ENCODE data around the gene NEU1. TPM values are rescaled to one million over a fixed set of nuclear protein-coding genes. Genes with fewer than 3 reads are reported as not detected.
"Not testable (repeated sequence)": the region's sequence is repeated elsewhere in the genome, so short reads cannot be mapped to it uniquely, and the experiment has no call there.

NEU1 gene
- total RNA-seq, 1 donor, result 19.4 TPM

- no peaks in the 10 kb centered on the region for H3K9me3 ChIP-seq (ENCODE audit: low read depth, low read length)
These were observed 15.2 kb downstream of the NEU1 start for GRCh38 chr6:31847276-31847978.

GRCh38 chr6:31844507-31844906 is 18.1 kb downstream of the NEU1 start:
- Histone ChIP-seq H3K27me3 (ENCODE audit: insufficient read depth, low read length) (no peaks in the 10 kb centered on the region), H3K4me1 (ENCODE audit: insufficient read depth, low read length) (no peaks in the 10 kb centered on the region), H3K4me3 (ENCODE audit: low read length) (no peak overlapping the region), H3K9me3 (ENCODE audit: low read depth, low read length) (no peaks in the 10 kb centered on the region)

More at GRCh38 chr6:31847276-31847978, 15.2 kb downstream of the NEU1 start:
- H3K4me1 ChIP-seq (ENCODE audit: insufficient read depth, low read length), result no peaks in the 10 kb centered on the region
- H3K27me3 ChIP-seq (ENCODE audit: insufficient read depth, low read length), result no peaks in the 10 kb centered on the region
- no peak overlapping the region for H3K4me3 ChIP-seq (ENCODE audit: low read length)

- no peaks in the 10 kb centered on the region for H3K27me3 ChIP-seq (ENCODE audit: insufficient read depth, low read length)
- no peak overlapping the region for H3K4me3 ChIP-seq (ENCODE audit: low read length)
- H3K4me1 ChIP-seq (ENCODE audit: insufficient read depth, low read length), result peaks cover 20% of the 10 kb centered on the region
- H3K9me3 ChIP-seq (ENCODE audit: low read depth, low read length), result no peaks in the 10 kb centered on the region
These were observed 20.6 kb downstream of the NEU1 start for GRCh38 chr6:31842053-31842452.

GRCh38 chr6:31839779-31840126 is 22.9 kb downstream of the NEU1 start:
- H3K27me3 ChIP-seq (ENCODE audit: insufficient read depth, low read length); H3K9me3 ChIP-seq (ENCODE audit: low read depth, low read length): not testable (repeated sequence)

GRCh38 chr6:31838968-31839367 is 23.7 kb downstream of the NEU1 start:
- H3K9me3 ChIP-seq (ENCODE audit: low read depth, low read length), result no peaks in the 10 kb centered on the region
- H3K4me1 ChIP-seq (ENCODE audit: insufficient read depth, low read length), result peaks cover 43% of the 10 kb centered on the region
- no peak overlapping the region for H3K4me3 ChIP-seq (ENCODE audit: low read length)
- no peaks in the 10 kb centered on the region for H3K27me3 ChIP-seq (ENCODE audit: insufficient read depth, low read length)

More at GRCh38 chr6:31839779-31840126, 22.9 kb downstream of the NEU1 start:
- peaks cover 39% of the 10 kb centered on the region for H3K4me1 ChIP-seq (ENCODE audit: insufficient read depth, low read length)
- H3K4me3 ChIP-seq (ENCODE audit: low read length), result not testable (repeated sequence)

GRCh38 chr6:31838114-31838553 is 24.5 kb downstream of the NEU1 start:
- H3K4me3 ChIP-seq (ENCODE audit: low read length); H3K27me3 ChIP-seq (ENCODE audit: insufficient read depth, low read length); H3K9me3 ChIP-seq (ENCODE audit: low read depth, low read length): not testable (repeated sequence)
- peaks cover 51% of the 10 kb centered on the region for H3K4me1 ChIP-seq (ENCODE audit: insufficient read depth, low read length)

GRCh38 chr6:31837369-31838113 is 25.1 kb downstream of the NEU1 start:
- no peaks in the 10 kb centered on the region for H3K9me3 ChIP-seq (ENCODE audit: low read depth, low read length)
- H3K4me3 ChIP-seq (ENCODE audit: low read length), result no peak overlapping the region
- H3K4me1 ChIP-seq (ENCODE audit: insufficient read depth, low read length), result peaks cover 57% of the 10 kb centered on the region
- no peaks in the 10 kb centered on the region for H3K27me3 ChIP-seq (ENCODE audit: insufficient read depth, low read length)

GRCh38 chr6:31836474-31837368 is 25.9 kb downstream of the NEU1 start:
- Histone ChIP-seq H3K4me1 (ENCODE audit: insufficient read depth, low read length) (peaks cover 63% of the 10 kb centered on the region), H3K27me3 (ENCODE audit: insufficient read depth, low read length) (no peaks in the 10 kb centered on the region), H3K4me3 (ENCODE audit: low read length) (peak overlapping the region; percentile 96)

GRCh38 chr6:31836047-31836473 is 26.6 kb downstream of the NEU1 start:
- H3K27me3 ChIP-seq (ENCODE audit: insufficient read depth, low read length), result no peaks in the 10 kb centered on the region
- H3K9me3 ChIP-seq (ENCODE audit: low read depth, low read length), result no peaks in the 10 kb centered on the region
- H3K4me1 ChIP-seq (ENCODE audit: insufficient read depth, low read length), result peaks cover 69% of the 10 kb centered on the region
- H3K4me3 ChIP-seq (ENCODE audit: low read length), result peak overlapping the region; percentile 96

More at GRCh38 chr6:31836474-31837368, 25.9 kb downstream of the NEU1 start:
- no peaks in the 10 kb centered on the region for H3K9me3 ChIP-seq (ENCODE audit: low read depth, low read length)

GRCh38 chr6:31834367-31835250 is 28.0 kb downstream of the NEU1 start:
- peaks cover 82% of the 10 kb centered on the region for H3K4me1 ChIP-seq (ENCODE audit: insufficient read depth, low read length)
- no peaks in the 10 kb centered on the region for H3K27me3 ChIP-seq (ENCODE audit: insufficient read depth, low read length)
- no peaks in the 10 kb centered on the region for H3K9me3 ChIP-seq (ENCODE audit: low read depth, low read length)
- peak overlapping the region; percentile 96 for H3K4me3 ChIP-seq (ENCODE audit: low read length)

GRCh38 chr6:31831350-31832215 is 31.0 kb downstream of the NEU1 start:
- Histone ChIP-seq H3K4me3 (ENCODE audit: low read length) (no peak overlapping the region), H3K4me1 (ENCODE audit: insufficient read depth, low read length) (peaks cover 62% of the 10 kb centered on the region), H3K27me3 (ENCODE audit: insufficient read depth, low read length) (no peaks in the 10 kb centered on the region), H3K9me3 (ENCODE audit: low read depth, low read length) (no peaks in the 10 kb centered on the region)

GRCh38 chr6:31830886-31831335 is 31.7 kb downstream of the NEU1 start:
- H3K4me1 ChIP-seq (ENCODE audit: insufficient read depth, low read length), result peaks cover 62% of the 10 kb centered on the region
- H3K27me3 ChIP-seq (ENCODE audit: insufficient read depth, low read length), result no peaks in the 10 kb centered on the region
- peak overlapping the region; percentile 59 for H3K4me3 ChIP-seq (ENCODE audit: low read length)
- no peaks in the 10 kb centered on the region for H3K9me3 ChIP-seq (ENCODE audit: low read depth, low read length)

GRCh38 chr6:31829633-31830283 is 32.9 kb downstream of the NEU1 start:
- H3K9me3 ChIP-seq (ENCODE audit: low read depth, low read length), result no peaks in the 10 kb centered on the region
- peaks cover 55% of the 10 kb centered on the region for H3K4me1 ChIP-seq (ENCODE audit: insufficient read depth, low read length)
- peak overlapping the region; percentile 59 for H3K4me3 ChIP-seq (ENCODE audit: low read length)
- H3K27me3 ChIP-seq (ENCODE audit: insufficient read depth, low read length), result no peaks in the 10 kb centered on the region
